HCT116 (cell line): ENCODE results near the gene EIPR1. TPM values are rescaled to one million over a fixed set of nuclear protein-coding genes. Genes with fewer than 3 reads are reported as not detected.

Source experiments
- ATAC-seq: fragments of 200-7000 bp; cut with Tn5 transposase; 2 replicates; pipeline ENCODE4 v1.9.1; 2020; ENCODE audit warnings: mild to moderate bottlenecking, moderate library complexity
- BruUV-seq: library from RNA; stranded (reverse); fragments of 400-500 nt; replicated peaks from 2 replicates; lab custom pipeline; 2021; lab: Mats Ljungman, UMichigan
- CTCF ChIA-PET: fragments of 300-600 bp; sonication (Branson Sonifier 250); formaldehyde crosslinking; loops from one replicate; lab custom pipeline; 2021; ENCODE audit warnings: antibody characterized with exemption; lab: Charles Lee
- POLR2A ChIA-PET: fragments of 300-600, 350-600 bp; sonication (Branson Sonifier 250); formaldehyde crosslinking; loops from one replicate; lab custom pipeline; 2021; ENCODE audit warnings: antibody characterized with exemption; lab: Charles Lee
- RAD21 ChIA-PET, 2 experiments: fragments of 300-600 bp; sonication (Branson Sonifier 250); formaldehyde crosslinking; loops; one replicate each; lab custom pipeline; 2023; ENCODE audit warnings: low total read pairs in 2 of 2; ENCODE audit not compliant: uncharacterized antibody in 2 of 2, unreplicated experiment in 2 of 2, low non-redundant PET in 1 of 2; lab: Charles Lee
- DNase-seq: peaks from one replicate; pipeline ENCODE4 v3.0.0-alpha.2; 2010; ENCODE audit warnings: low read depth, low spot score
- H2AFZ ChIP-seq: fragments of 200-600 bp; shearing (Covaris generic), sonication (generic); 2 replicates; pipeline ENCODE4 v1.6.1; 2017; ENCODE audit warnings: low read depth, mixed run types, mixed read lengths, antibody characterized with exemption, low read length; ENCODE audit not compliant: poor library complexity, severe bottlenecking
- H3K27ac ChIP-seq: 2 replicates; pipeline ENCODE4 v1.5.1; 2012; ENCODE audit warnings: low read depth, low read length
- H3K27me3 ChIP-seq: fragments of 200-600 bp; sonication (generic); 2 replicates; pipeline ENCODE4 v1.6.1; 2016; ENCODE audit warnings: mixed run types, low read length, mixed read lengths; ENCODE audit not compliant: insufficient read depth
- H3K36me3 ChIP-seq, 2 experiments: fragments of 200-500 bp in 1 of 2; fragments of 200-600 bp in 1 of 2; sonication (Bioruptor generic) in 1 of 2; sonication (generic) in 1 of 2; 2 replicates each; pipeline versions ENCODE4 v1.5.1 to v1.6.1; 2014 to 2016; ENCODE audit warnings: low read length in 2 of 2, inconsistent platforms in 1 of 2, mixed read lengths in 1 of 2, mixed run types in 1 of 2; ENCODE audit not compliant: insufficient read depth in 2 of 2, control insufficient read depth in 1 of 2
- H3K4me1 ChIP-seq, 2 experiments: fragments of 200-600 bp in 1 of 2; sonication (generic) in 1 of 2; 2 replicates each; pipeline versions ENCODE4 v1.5.1 to v1.6.1; 2012 to 2017; ENCODE audit warnings: low read length in 2 of 2, inconsistent platforms in 1 of 2, mild to moderate bottlenecking in 1 of 2, mixed read lengths in 1 of 2, mixed run types in 1 of 2, moderate library complexity in 1 of 2; ENCODE audit not compliant: insufficient read depth in 2 of 2, control insufficient read depth in 1 of 2
- H3K4me2 ChIP-seq: fragments of 200-600 bp; sonication (generic); 2 replicates; pipeline ENCODE4 v1.6.1; 2017; ENCODE audit warnings: mixed run types, low read length, mixed read lengths
- H3K4me3 ChIP-seq, 2 experiments: fragments of 200-600 bp in 1 of 2; sonication (generic) in 1 of 2; replicated peaks in 1 of 2; 2 replicates each; pipeline ENCODE4 v1.5.1; 2011 to 2016; ENCODE audit warnings: low read length in 2 of 2, control low read depth in 1 of 2, low read depth in 1 of 2, mild to moderate bottlenecking in 1 of 2, mixed read lengths in 1 of 2, mixed run types in 1 of 2
- H3K79me2 ChIP-seq: fragments of 200-600 bp; sonication (generic); 2 replicates; pipeline ENCODE4 v1.6.1; 2017; ENCODE audit warnings: mild to moderate bottlenecking, mixed run types, low read length, moderate library complexity, mixed read lengths; ENCODE audit not compliant: insufficient read depth
- H3K9ac ChIP-seq: fragments of 200-600 bp; sonication (generic); 2 replicates; pipeline ENCODE4 v1.6.1; 2016; ENCODE audit warnings: low read length, mixed read lengths
- H3K9me2 ChIP-seq: fragments of 200-600 bp; sonication (generic), shearing (Covaris generic); 2 replicates; pipeline ENCODE4 v1.6.1; 2017; ENCODE audit warnings: mixed run types, mild to moderate bottlenecking, moderate library complexity; ENCODE audit not compliant: insufficient read depth
- H3K9me3 ChIP-seq, 2 experiments: fragments of 200-500 bp in 1 of 2; fragments of 200-600 bp in 1 of 2; sonication (Bioruptor generic) in 1 of 2; sonication (generic) in 1 of 2; 2 replicates each; pipeline ENCODE4 v1.6.1; 2014 to 2017; ENCODE audit warnings: low read length in 2 of 2, mixed read lengths in 2 of 2, inconsistent platforms in 1 of 2, low read depth in 1 of 2, mild to moderate bottlenecking in 1 of 2, mixed run types in 1 of 2, moderate library complexity in 1 of 2; ENCODE audit not compliant: control insufficient read depth in 1 of 2, insufficient read depth in 1 of 2
- H4K20me1 ChIP-seq: fragments of 200-600 bp; sonication (generic), shearing (Covaris generic); 2 replicates; pipeline ENCODE4 v1.6.1; 2017; ENCODE audit warnings: mixed run types, mild to moderate bottlenecking, moderate library complexity; ENCODE audit not compliant: insufficient read depth
- CBX3 ChIP-seq: IDR thresholded peaks from 2 replicates; pipeline ENCODE4 v1.6.1; 2012; ENCODE audit warnings: low read depth
- ELF1 ChIP-seq: IDR thresholded peaks from 2 replicates; pipeline ENCODE4 v1.6.1; 2012; ENCODE audit warnings: low read depth, borderline replicate concordance
- EZH2 ChIP-seq: fragments of 200-600 bp; sonication (generic); IDR thresholded peaks from 2 replicates; pipeline ENCODE4 v1.6.1; 2017; ENCODE audit warnings: antibody characterized with exemption, mixed run types
- POLR2A ChIP-seq: IDR thresholded peaks from 2 replicates; pipeline ENCODE4 v1.7.0; 2011; ENCODE audit warnings: borderline replicate concordance; ENCODE audit not compliant: insufficient read depth, insufficient read length; ENCODE audit errors: extremely low read depth
- RAD21 ChIP-seq: IDR thresholded peaks from 2 replicates; pipeline ENCODE4 v1.6.1; 2012; ENCODE audit warnings: low read depth, mild to moderate bottlenecking
- SIN3A ChIP-seq: IDR thresholded peaks from 2 replicates; pipeline ENCODE4 v1.6.1; 2012; ENCODE audit warnings: low read depth
- SP1 ChIP-seq: IDR thresholded peaks from 2 replicates; pipeline ENCODE4 v1.6.1; 2012; ENCODE audit warnings: low read depth
- SRF ChIP-seq: IDR thresholded peaks from 2 replicates; pipeline ENCODE4 v1.6.1; 2012; ENCODE audit warnings: low read depth
- TCF7L2 ChIP-seq: IDR thresholded peaks from 2 replicates; pipeline ENCODE4 v1.7.0; 2011; ENCODE audit warnings: borderline replicate concordance, inconsistent platforms; ENCODE audit not compliant: insufficient read depth, insufficient read length; ENCODE audit errors: extremely low read depth
- YY1 ChIP-seq: IDR thresholded peaks from 2 replicates; pipeline ENCODE4 v1.6.1; 2011; ENCODE audit warnings: low read length, low read depth, moderate library complexity, mild to moderate bottlenecking; ENCODE audit not compliant: insufficient replicate concordance; ENCODE audit errors: extremely low read depth
- intact Hi-C: fragments of 100-400 bp; cut with micrococcal nuclease; formaldehyde crosslinking; loops from 2 replicates; pipeline ENCODE4 v1.10.0; 2022
- total RNA-seq: library from RNA; stranded (reverse); gene quantifications from one replicate; pipeline ENCODE4 v1.2.1, GENCODE V29; 2021; ENCODE audit not compliant: unreplicated experiment
- TF ChIP-seq, protein P1 (sequence below): IDR thresholded peaks from 2 replicates; pipeline ENCODE4 v1.6.1; 2012
- TF ChIP-seq, protein P2 (sequence below): IDR thresholded peaks from 2 replicates; pipeline ENCODE4 v1.6.1; 2012; ENCODE audit warnings: low read depth
- TF ChIP-seq, protein P3 (sequence below): IDR thresholded peaks from 2 replicates; pipeline ENCODE4 v1.6.1; 2011; ENCODE audit warnings: mild to moderate bottlenecking, low read length, moderate library complexity; ENCODE audit not compliant: insufficient replicate concordance; ENCODE audit errors: extremely low read depth

The EIPR1 gene
- total RNA-seq, 1 experiment from 2014 or later, result 36.9 TPM

DNA sequence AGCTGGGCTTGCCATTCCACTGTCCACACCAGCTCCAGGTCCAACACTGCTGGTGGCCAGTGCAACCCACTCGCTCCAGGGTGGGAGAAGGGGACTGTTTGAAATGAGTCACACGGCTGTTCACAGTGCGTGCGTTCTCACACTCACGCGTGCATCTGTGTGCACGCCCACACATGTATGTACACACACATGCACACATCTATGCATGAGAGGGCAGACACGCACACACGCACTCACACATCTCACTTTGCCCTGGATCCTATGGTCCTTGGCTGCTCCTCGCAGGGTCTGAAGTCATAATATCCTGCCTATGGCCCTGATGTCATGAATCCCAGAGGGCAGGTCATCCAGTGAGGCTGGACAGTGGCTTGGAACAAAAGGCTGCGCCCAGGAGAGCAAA, 182.8 kb downstream of the EIPR1 start:
- intact Hi-C loops, result loop anchor here (5.0 kb wide), 2 partner anchors 107 to 457 kb away; no protein-coding TSS in a partner anchor
- TF ChIP-seq, protein P1, sequence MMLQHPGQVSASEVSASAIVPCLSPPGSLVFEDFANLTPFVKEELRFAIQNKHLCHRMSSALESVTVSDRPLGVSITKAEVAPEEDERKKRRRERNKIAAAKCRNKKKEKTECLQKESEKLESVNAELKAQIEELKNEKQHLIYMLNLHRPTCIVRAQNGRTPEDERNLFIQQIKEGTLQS, result no peak
- TF ChIP-seq ELF1 (no peak), RAD21 (no peak), EZH2 (no peak)
- ChIA-PET POLR2A (no interaction called here), RAD21 (no interaction called here), CTCF (no interaction called here)
- no peaks in the 10 kb centered on the region for H3K27me3 ChIP-seq
- no peaks in the 10 kb centered on the region for H3K79me2 ChIP-seq
- H3K4me3 ChIP-seq, result no peak overlapping the region
- H3K4me2 ChIP-seq, result no peak overlapping the region
- no peak overlapping the region for H3K9ac ChIP-seq
- H2AFZ ChIP-seq, result no peak overlapping the region
- no peaks in the 10 kb centered on the region for H3K9me2 ChIP-seq
- no peaks in the 10 kb centered on the region for H4K20me1 ChIP-seq
- DNase-seq, result no peak
- no peaks in the 10 kb centered on the region for H3K9me3 ChIP-seq
- ATAC-seq, result no peak
- no peak overlapping the region for H3K27ac ChIP-seq
- no TSS peak for BruUV-seq
- H3K4me1 ChIP-seq, result no peaks in the 10 kb centered on the region
- H3K36me3 ChIP-seq, result peaks cover 2 to 9% of the 10 kb centered on the region in 2 experiments; a peak in 2 of 4 replicates

DNA sequence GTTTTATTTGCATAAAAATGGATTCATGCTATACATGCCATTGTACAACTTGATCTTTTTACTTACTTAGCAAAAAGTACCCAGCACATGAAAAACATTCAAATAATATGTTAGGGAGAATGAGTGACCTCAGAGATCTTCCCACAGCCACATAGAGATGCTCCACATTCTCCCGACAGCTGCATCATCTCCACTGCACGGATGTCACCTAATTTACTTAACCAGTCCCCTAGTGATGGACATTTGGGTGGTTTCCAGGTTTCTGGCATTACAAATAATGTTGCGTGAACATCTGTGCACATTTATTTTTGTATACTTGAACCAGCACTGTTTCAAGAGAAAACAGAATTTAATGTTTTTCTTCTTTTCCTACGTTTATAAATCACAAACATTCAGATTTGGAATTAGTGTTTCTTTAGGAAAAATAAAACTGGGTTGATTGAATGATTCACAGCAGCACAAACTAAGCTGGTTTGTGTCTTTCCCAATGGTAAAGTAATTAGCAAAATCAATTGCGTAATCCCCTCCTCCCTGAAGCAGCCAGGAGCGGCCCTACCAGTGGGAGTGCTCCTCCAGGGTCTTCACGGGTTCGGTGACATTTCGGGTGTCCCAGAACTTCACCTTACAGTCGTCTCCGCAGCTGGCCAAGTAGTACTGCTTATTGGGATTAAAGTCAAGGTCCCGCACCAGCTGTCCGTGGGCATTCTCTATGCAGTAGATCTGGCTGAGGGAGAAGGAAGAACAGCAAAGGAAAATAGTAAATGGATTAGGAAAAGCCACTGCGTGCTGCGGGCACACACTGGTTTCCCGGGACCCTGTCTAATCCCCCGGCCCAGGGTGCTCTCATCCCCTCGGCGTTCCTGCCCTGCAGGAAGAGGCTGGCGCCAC, 183.9 kb downstream of the EIPR1 start:
- H3K36me3 ChIP-seq, result peaks cover 2 to 9% of the 10 kb centered on the region in 2 experiments; a peak in 2 of 4 replicates
- no peak for ATAC-seq
- TF ChIP-seq YY1 (no peak), SP1 (no peak), SRF (no peak), ELF1 (no peak), RAD21 (no peak), POLR2A (no peak), CBX3 (no peak), TCF7L2 (no peak), SIN3A (no peak)
- TF ChIP-seq, protein P2, sequence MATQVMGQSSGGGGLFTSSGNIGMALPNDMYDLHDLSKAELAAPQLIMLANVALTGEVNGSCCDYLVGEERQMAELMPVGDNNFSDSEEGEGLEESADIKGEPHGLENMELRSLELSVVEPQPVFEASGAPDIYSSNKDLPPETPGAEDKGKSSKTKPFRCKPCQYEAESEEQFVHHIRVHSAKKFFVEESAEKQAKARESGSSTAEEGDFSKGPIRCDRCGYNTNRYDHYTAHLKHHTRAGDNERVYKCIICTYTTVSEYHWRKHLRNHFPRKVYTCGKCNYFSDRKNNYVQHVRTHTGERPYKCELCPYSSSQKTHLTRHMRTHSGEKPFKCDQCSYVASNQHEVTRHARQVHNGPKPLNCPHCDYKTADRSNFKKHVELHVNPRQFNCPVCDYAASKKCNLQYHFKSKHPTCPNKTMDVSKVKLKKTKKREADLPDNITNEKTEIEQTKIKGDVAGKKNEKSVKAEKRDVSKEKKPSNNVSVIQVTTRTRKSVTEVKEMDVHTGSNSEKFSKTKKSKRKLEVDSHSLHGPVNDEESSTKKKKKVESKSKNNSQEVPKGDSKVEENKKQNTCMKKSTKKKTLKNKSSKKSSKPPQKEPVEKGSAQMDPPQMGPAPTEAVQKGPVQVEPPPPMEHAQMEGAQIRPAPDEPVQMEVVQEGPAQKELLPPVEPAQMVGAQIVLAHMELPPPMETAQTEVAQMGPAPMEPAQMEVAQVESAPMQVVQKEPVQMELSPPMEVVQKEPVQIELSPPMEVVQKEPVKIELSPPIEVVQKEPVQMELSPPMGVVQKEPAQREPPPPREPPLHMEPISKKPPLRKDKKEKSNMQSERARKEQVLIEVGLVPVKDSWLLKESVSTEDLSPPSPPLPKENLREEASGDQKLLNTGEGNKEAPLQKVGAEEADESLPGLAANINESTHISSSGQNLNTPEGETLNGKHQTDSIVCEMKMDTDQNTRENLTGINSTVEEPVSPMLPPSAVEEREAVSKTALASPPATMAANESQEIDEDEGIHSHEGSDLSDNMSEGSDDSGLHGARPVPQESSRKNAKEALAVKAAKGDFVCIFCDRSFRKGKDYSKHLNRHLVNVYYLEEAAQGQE, result no peak
- TF ChIP-seq, protein P3, sequence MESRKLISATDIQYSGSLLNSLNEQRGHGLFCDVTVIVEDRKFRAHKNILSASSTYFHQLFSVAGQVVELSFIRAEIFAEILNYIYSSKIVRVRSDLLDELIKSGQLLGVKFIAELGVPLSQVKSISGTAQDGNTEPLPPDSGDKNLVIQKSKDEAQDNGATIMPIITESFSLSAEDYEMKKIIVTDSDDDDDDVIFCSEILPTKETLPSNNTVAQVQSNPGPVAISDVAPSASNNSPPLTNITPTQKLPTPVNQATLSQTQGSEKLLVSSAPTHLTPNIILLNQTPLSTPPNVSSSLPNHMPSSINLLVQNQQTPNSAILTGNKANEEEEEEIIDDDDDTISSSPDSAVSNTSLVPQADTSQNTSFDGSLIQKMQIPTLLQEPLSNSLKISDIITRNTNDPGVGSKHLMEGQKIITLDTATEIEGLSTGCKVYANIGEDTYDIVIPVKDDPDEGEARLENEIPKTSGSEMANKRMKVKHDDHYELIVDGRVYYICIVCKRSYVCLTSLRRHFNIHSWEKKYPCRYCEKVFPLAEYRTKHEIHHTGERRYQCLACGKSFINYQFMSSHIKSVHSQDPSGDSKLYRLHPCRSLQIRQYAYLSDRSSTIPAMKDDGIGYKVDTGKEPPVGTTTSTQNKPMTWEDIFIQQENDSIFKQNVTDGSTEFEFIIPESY, result no peak

More for the DNA sequence above, 183.9 kb downstream of the EIPR1 start:
- Histone ChIP-seq H3K9ac (no peak overlapping the region), H2AFZ (no peak overlapping the region), H4K20me1 (no peaks in the 10 kb centered on the region), H3K4me2 (no peak overlapping the region), H3K4me1 (no peaks in the 10 kb centered on the region), H3K27ac (no peak overlapping the region), H3K9me3 (no peaks in the 10 kb centered on the region), H3K9me2 (no peaks in the 10 kb centered on the region), H3K4me3 (no peak overlapping the region), H3K27me3 (no peaks in the 10 kb centered on the region), H3K79me2 (no peaks in the 10 kb centered on the region)
- no peak for DNase-seq
- ChIA-PET CTCF (no interaction called here), RAD21 (no interaction called here), POLR2A (no interaction called here)
- intact Hi-C loops, result no loop called here
- BruUV-seq, result no TSS peak
